Stomach smooth muscle (tissue), 2 donors: ENCODE results near the gene FOXE1.

ENCODE experiments used
- H3K27ac ChIP-seq: one replicate; pipeline ENCODE4 v1.7.0; 2013; ENCODE audit warnings: mild to moderate bottlenecking, low read length, inconsistent platforms
- H3K27me3 ChIP-seq, 2 donors: one replicate each; pipeline ENCODE4 v1.7.0; 2013; ENCODE audit warnings: low read length in 2 of 2; ENCODE audit not compliant: insufficient read depth in 2 of 2, control insufficient read depth in 1 of 2
- H3K36me3 ChIP-seq, 2 donors: one replicate each; pipeline ENCODE4 v1.7.0; 2013; ENCODE audit warnings: low read length in 2 of 2; ENCODE audit not compliant: control insufficient read depth in 2 of 2, insufficient read depth in 2 of 2
- H3K4me1 ChIP-seq: one replicate; pipeline ENCODE4 v1.7.0; 2013; ENCODE audit warnings: low read length; ENCODE audit not compliant: control insufficient read depth, insufficient read depth
- H3K4me3 ChIP-seq, 2 donors: one replicate each; pipeline ENCODE4 v1.7.0; 2013; ENCODE audit warnings: low read length in 2 of 2
- H3K9ac ChIP-seq, 2 donors: one replicate each; pipeline ENCODE4 v1.7.0; 2013; ENCODE audit warnings: low read length in 2 of 2, mild to moderate bottlenecking in 1 of 2
- H3K9me3 ChIP-seq, 2 donors: one replicate each; pipeline ENCODE4 v1.7.0; 2013; ENCODE audit warnings: low read length in 2 of 2; ENCODE audit not compliant: control insufficient read depth in 2 of 2
- donor health status: healthy.
- donor health status: Pancreatic carcinoma.

The FOXE1 gene

GRCh38 chr9:97855899-97856298 lies 2.9 kb downstream of the FOXE1 start:
- H3K9me3 ChIP-seq: no peaks in the 10 kb centered on the region
- peaks cover 15% of the 10 kb centered on the region for H3K4me1 ChIP-seq
- H3K36me3 ChIP-seq: no peaks in the 10 kb centered on the region
- H3K9ac ChIP-seq: no peak overlapping the region
- no peak overlapping the region for H3K4me3 ChIP-seq
- peaks cover 76 to 97% of the 10 kb centered on the region in 2 donors for H3K27me3 ChIP-seq
- H3K27ac ChIP-seq: no peak overlapping the region

- H3K36me3 ChIP-seq: no peaks in the 10 kb centered on the region
- no peaks in the 10 kb centered on the region for H3K9me3 ChIP-seq
- no peak overlapping the region for H3K4me3 ChIP-seq
- peaks cover 12% of the 10 kb centered on the region for H3K4me1 ChIP-seq
- H3K9ac ChIP-seq: no peak overlapping the region
- peaks cover 75 to 87% of the 10 kb centered on the region in 2 donors for H3K27me3 ChIP-seq
- H3K27ac ChIP-seq: no peak overlapping the region
These were observed 4.0 kb downstream of the FOXE1 start for GRCh38 chr9:97856857-97857605.

DNA sequence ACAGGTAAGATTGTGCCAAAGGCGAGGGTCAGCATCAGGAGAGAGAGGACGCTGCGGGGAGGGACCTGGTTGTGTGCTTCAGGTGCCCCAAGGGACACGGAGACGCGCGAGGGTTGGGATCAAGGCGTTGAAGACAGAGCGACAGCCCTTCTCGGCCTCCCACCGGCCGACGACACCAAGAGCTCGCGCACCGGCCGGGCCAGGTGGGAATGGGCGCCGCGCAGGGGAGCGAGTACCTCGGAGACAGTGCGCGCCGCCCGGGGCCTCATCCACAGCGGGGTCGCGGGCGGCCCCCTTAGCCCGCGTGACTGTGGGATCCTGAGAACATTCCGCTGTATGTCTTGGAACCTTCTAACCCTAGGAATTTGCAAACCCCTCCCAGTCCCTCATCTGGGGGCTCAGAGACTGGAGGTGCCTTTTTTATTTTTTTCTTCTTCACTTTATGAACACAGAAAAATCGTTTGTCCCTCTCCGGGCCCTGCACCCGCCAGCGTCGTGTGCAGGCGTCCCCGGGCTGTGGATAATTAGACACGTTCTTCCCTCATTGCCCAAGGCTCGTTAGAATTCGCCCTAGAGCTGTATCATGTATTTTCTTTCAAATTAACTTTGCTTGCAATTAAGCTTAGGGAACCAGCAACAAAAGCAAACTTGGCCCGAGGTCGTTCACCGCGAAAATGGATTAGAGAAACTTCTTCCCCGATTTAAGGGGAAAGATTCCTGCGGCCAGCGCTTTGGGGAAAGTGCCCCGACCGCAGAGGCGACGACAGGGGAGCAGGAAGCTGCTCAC lies 4.8 kb downstream of the FOXE1 start:
- peaks cover 7% of the 10 kb centered on the region for H3K4me1 ChIP-seq
- H3K36me3 ChIP-seq: no peaks in the 10 kb centered on the region
- peaks cover 69 to 80% of the 10 kb centered on the region in 2 donors for H3K27me3 ChIP-seq
- H3K9ac ChIP-seq: no peak overlapping the region
- no peak overlapping the region for H3K4me3 ChIP-seq
- H3K9me3 ChIP-seq: no peaks in the 10 kb centered on the region
- H3K27ac ChIP-seq: no peak overlapping the region

DNA sequence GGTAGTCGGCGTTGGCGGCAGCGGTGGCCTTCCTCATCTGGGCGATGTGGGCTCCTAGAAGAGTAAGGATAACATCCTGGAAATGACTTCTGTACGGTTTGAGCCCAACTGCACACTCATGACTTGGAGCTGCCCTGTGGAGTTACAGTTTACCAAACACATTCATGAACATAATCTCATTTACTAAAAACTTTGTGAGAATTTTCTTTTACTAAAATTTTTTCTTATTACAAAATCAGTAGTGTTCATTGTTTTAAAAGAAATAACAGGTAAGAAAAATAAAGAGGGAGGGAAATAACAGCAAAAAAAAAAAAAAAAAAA lies 5.3 kb downstream of the FOXE1 start:
- Histone ChIP-seq H3K27ac (no peak overlapping the region), H3K36me3 (no peaks in the 10 kb centered on the region), H3K9ac (no peak overlapping the region), H3K9me3 (no peaks in the 10 kb centered on the region), H3K27me3 (peaks cover 72 to 74% of the 10 kb centered on the region in 2 donors), H3K4me1 (peaks cover 1% of the 10 kb centered on the region), H3K4me3 (no peak overlapping the region)

DNA sequence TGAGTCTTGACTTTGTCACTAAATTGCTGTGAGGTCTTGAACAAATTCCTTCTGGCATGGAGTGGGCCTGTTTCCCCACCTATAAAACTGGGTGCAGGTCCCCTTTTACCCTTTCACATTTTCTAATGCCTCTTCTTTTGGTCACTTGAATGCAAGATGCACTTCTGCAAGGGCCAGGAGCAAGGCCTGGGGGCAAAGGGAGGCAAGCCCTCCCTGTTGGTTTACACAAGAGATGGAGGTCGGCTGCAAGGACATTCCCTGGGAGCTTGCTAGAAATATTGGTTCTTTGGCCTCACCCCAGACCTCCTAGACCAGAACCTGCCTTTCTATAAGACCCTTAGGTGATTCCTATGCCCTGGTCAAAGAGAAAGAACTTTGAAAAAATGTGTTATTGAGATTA lies 5.8 kb downstream of the FOXE1 start:
- Histone ChIP-seq H3K27ac (no peak overlapping the region), H3K36me3 (no peaks in the 10 kb centered on the region), H3K9me3 (no peaks in the 10 kb centered on the region), H3K4me3 (no peak overlapping the region), H3K27me3 (peaks cover 69 to 72% of the 10 kb centered on the region in 2 donors), H3K9ac (no peak overlapping the region), H3K4me1 (no peaks in the 10 kb centered on the region)

DNA sequence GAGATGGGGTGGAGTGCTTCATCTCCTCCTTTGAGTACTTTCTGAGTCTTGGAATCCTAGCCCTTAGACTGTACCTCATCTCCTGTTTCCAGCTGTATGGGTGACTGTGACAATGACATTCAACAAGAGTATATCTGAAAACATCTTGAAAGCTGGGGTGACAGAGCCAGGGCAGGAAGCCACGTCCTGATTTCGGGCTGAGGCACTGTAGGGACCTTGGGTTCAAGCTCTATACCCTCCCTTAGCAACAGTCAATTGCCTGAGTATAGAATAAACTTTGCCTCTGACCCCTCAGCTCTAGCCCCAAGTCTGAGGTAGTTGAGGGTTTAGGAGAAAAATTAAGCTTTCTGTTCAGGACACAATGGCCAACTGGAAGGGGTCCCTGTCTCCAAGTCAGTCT lies 6.3 kb downstream of the FOXE1 start:
- Histone ChIP-seq H3K27me3 (peaks cover 67 to 69% of the 10 kb centered on the region in 2 donors), H3K4me1 (no peaks in the 10 kb centered on the region), H3K36me3 (no peaks in the 10 kb centered on the region), H3K9ac (no peak overlapping the region), H3K4me3 (no peak overlapping the region), H3K9me3 (no peaks in the 10 kb centered on the region), H3K27ac (no peak overlapping the region)

- no peak overlapping the region for H3K9ac ChIP-seq
- H3K27ac ChIP-seq: no peak overlapping the region
- peaks cover 0 to 3% of the 10 kb centered on the region in 2 donors for H3K9me3 ChIP-seq
- no peaks in the 10 kb centered on the region for H3K4me1 ChIP-seq
- no peaks in the 10 kb centered on the region for H3K36me3 ChIP-seq
- peaks cover 55 to 59% of the 10 kb centered on the region in 2 donors for H3K27me3 ChIP-seq
- no peak overlapping the region for H3K4me3 ChIP-seq
These were observed 7.6 kb downstream of the FOXE1 start for GRCh38 chr9:97860451-97861147.

DNA sequence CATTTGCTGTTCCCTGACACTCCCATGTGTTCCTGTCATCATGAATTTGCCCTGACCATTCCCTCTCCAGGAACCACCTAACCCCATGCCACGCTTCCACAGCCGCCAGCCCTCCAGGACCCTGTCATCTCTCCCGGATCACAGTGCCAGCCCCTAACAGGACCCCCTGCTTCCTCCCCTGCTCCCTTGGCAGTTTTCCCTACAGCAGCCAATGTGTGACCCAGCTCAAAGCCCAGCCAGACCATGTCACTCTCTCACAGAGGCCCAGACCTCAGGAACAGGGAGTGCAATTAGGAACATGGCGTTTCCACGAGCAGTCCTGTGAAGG lies 8.1 kb downstream of the FOXE1 start:
- Histone ChIP-seq H3K4me1 (no peaks in the 10 kb centered on the region), H3K9me3 (peaks cover 0 to 6% of the 10 kb centered on the region in 2 donors), H3K36me3 (no peaks in the 10 kb centered on the region), H3K27ac (no peak overlapping the region), H3K9ac (no peak overlapping the region), H3K4me3 (no peak overlapping the region), H3K27me3 (peaks cover 50 to 54% of the 10 kb centered on the region in 2 donors)

DNA sequence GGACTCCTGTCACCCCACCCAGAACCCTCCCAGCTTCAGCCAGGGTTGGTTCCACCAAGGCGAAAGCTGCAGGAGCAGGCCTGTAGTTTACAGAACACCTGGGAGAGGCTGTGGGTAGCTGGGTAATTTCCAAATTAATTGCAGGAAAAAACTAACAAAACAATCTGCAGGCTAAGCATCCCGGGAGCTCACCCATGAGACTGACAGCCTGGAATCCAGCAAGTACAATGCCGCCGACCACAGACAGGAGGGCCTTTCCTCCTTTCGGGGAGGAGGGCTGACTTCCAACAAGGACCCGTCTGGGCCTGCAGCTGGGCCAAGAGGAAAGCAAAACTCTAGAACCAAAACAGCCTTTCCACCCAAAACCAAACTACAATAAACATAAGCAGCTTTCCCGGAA lies 10.3 kb downstream of the FOXE1 start:
- Histone ChIP-seq H3K9me3 (peaks cover 0 to 6% of the 10 kb centered on the region in 2 donors), H3K27ac (no peak overlapping the region), H3K9ac (no peak overlapping the region), H3K4me1 (no peaks in the 10 kb centered on the region), H3K27me3 (peaks cover 29 to 38% of the 10 kb centered on the region in 2 donors), H3K36me3 (no peaks in the 10 kb centered on the region), H3K4me3 (no peak overlapping the region)

DNA sequence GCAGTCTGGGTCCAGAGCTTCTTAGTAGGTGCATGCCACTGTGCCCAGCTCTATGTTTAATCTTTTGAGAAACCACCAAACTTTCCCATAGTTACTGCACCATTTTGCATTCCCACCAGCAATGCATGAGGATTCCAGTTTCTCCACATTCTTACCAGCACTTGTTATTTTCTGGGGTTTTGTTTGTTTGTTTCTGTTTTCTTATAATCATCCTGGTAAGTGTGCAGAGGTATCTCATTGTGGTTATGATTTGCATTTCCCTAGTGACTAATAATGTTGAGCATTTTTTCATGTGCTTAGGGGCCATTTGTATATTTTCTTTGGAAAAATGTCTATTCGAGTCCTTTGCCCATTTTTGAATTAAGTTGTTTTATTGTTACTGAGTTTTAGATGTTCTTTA lies 11.4 kb downstream of the FOXE1 start:
- peaks cover 22 to 31% of the 10 kb centered on the region in 2 donors for H3K27me3 ChIP-seq

More for the DNA sequence above, 11.4 kb downstream of the FOXE1 start:
- Histone ChIP-seq H3K27ac (no peak overlapping the region), H3K9me3 (peaks cover 0 to 10% of the 10 kb centered on the region in 2 donors), H3K4me3 (no peak overlapping the region), H3K36me3 (no peaks in the 10 kb centered on the region), H3K4me1 (no peaks in the 10 kb centered on the region), H3K9ac (no peak overlapping the region)
